SHP77 (cell line): ENCODE data around the gene P2RY12.

ENCODE experiments used
- DNase-seq, 2 experiments: peaks; one replicate each; lab custom pipeline; 2025; lab: John Stamatoyannopoulos, UW

Gene P2RY12

GRCh38 chr3:151346292-151346691 lies 38.3 kb downstream of the P2RY12 start:
- DNase-seq, result no peak

- DNase-seq, result no peak
These were observed 38.7 kb downstream of the P2RY12 start for GRCh38 chr3:151345859-151346258.

- no peak for DNase-seq
These were observed 52.9 kb downstream of the P2RY12 start for GRCh38 chr3:151331696-151332095.

- no peak for DNase-seq
These were observed 53.7 kb downstream of the P2RY12 start for GRCh38 chr3:151330899-151331298.

GRCh38 chr3:151330379-151330778 lies 54.2 kb downstream of the P2RY12 start:
- DNase-seq, result no peak

- DNase-seq, result no peak
These were observed 55.2 kb downstream of the P2RY12 start, which contains the start of gene P2RY13 for GRCh38 chr3:151329363-151329762. Gene P2RY13, minus strand, starts transcription at chr3:151329549. Its CDS starts 21 bp downstream, at chr3:151329528.

- DNase-seq, result no peak
These were observed 56.1 kb downstream of the P2RY12 start for GRCh38 chr3:151328298-151328995.

GRCh38 chr3:151327571-151328198 lies 56.9 kb downstream of the P2RY12 start:
- no peak for DNase-seq

GRCh38 chr3:151322511-151322910 lies 62.0 kb downstream of the P2RY12 start:
- DNase-seq, result no peak

GRCh38 chr3:151321526-151321925 lies 63.0 kb downstream of the P2RY12 start:
- DNase-seq, result no peak

GRCh38 chr3:151320131-151320530 lies 64.4 kb downstream of the P2RY12 start:
- no peak for DNase-seq

GRCh38 chr3:151319628-151320027 lies 64.9 kb downstream of the P2RY12 start:
- no peak for DNase-seq

GRCh38 chr3:151318991-151319390 lies 65.6 kb downstream of the P2RY12 start:
- no peak for DNase-seq

- no peak for DNase-seq
These were observed 66.2 kb downstream of the P2RY12 start for GRCh38 chr3:151318313-151318712.

GRCh38 chr3:151316267-151316991 lies 68.1 kb downstream of the P2RY12 start, which contains the start of gene GPR87:
Gene GPR87, minus strand, starts transcription at chr3:151316820. Its CDS starts 16,720 bp downstream, at chr3:151300100.
- DNase-seq, result no peak

GRCh38 chr3:151315846-151316245 lies 68.7 kb downstream of the P2RY12 start:
- DNase-seq, result no peak

- DNase-seq, result no peak
These were observed 69.4 kb downstream of the P2RY12 start for GRCh38 chr3:151315136-151315535.

GRCh38 chr3:151314593-151314992 lies 70.0 kb downstream of the P2RY12 start:
- DNase-seq, result no peak

GRCh38 chr3:151314137-151314536 lies 70.4 kb downstream of the P2RY12 start:
- DNase-seq, result no peak

- no peak for DNase-seq
These were observed 71.6 kb downstream of the P2RY12 start for GRCh38 chr3:151312972-151313371.

- no peak for DNase-seq
These were observed 75.0 kb downstream of the P2RY12 start for GRCh38 chr3:151309566-151309965.

GRCh38 chr3:151307583-151308488 lies 76.7 kb downstream of the P2RY12 start:
- no peak for DNase-seq
